Testis (tissue), 3 donors: ENCODE results near the gene FAM131A. TPM values are rescaled to one million over a fixed set of nuclear protein-coding genes. Genes with fewer than 3 reads are reported as not detected.
A peak's percentile ranks its signal among the peaks of the same experiment; 100 is the strongest.

ENCODE experiments used
- DNase-seq: peaks from one replicate; pipeline ENCODE4 v3.0.0-alpha.2; 2019
- H3K27ac ChIP-seq, 2 donors: fragments of 200-600 bp; sonication (generic); one replicate each; pipeline ENCODE4 v1.5.1; 2019
- H3K27me3 ChIP-seq: fragments of 200-600 bp; sonication (generic); one replicate; pipeline ENCODE4 v1.5.1; 2019
- H3K36me3 ChIP-seq: fragments of 200-600 bp; sonication (generic); one replicate; pipeline ENCODE4 v1.5.1; 2017; ENCODE audit warnings: low read depth; ENCODE audit errors: missing control alignments
- H3K4me1 ChIP-seq: fragments of 200-600 bp; sonication (generic); one replicate; pipeline ENCODE4 v1.5.1; 2019
- H3K4me3 ChIP-seq, 2 donors: fragments of 200-600 bp; sonication (generic); one replicate each; pipeline ENCODE4 v1.5.1; 2017 to 2019
- H3K9me3 ChIP-seq: fragments of 200-600 bp; sonication (generic); one replicate; pipeline ENCODE4 v1.5.1; 2017
- CTCF ChIP-seq, 3 experiments: fragments of 450-650 bp in 2 of 3; fragments of 200-600 bp in 1 of 3; sonication (generic) in 1 of 3; IDR thresholded peaks; one replicate each; pipeline ENCODE4 v1.5.1; 2016 to 2019; ENCODE audit warnings: antibody characterized with exemption in 3 of 3, mild to moderate bottlenecking in 2 of 3, moderate library complexity in 1 of 3
- POLR2A ChIP-seq: fragments of 450-650 bp; IDR thresholded peaks from one replicate; pipeline ENCODE4 v1.6.1; 2017; ENCODE audit warnings: antibody characterized with exemption, mild to moderate bottlenecking, moderate library complexity
- WGBS, 2 donors: methylation state at CpG; one replicate each; pipeline ENCODE4 v1.1.5; 2018; 5-methylcytosine and 5-hydroxymethylcytosine counted together
- intact Hi-C: fragments of 100-400 bp; cut with DNase I; formaldehyde crosslinking; loops from one replicate; pipeline ENCODE4 v1.15.1; 2023; ENCODE audit warnings: low total_unique reads
- polyA plus RNA-seq: library from polyadenylated mRNA; stranded (reverse); fragments of 350-450 nt; fragmentation: Illumina TruSeq; extraction: RNeasy Lipid Tissue Mini Kit (QIAGEN cat#74804); gene quantifications from one replicate; pipeline ENCODE4 v1.2.3, GENCODE V29; 2014; ENCODE audit warnings: low read depth, low replicate concordance; ENCODE audit not compliant: insufficient read depth
- total RNA-seq, 2 donors: library from RNA; depleted of rRNA; stranded (reverse); fragments of >200 nt; gene quantifications; one replicate each; pipeline ENCODE4 v1.2.3, GENCODE V29; 2016

FAM131A gene
- total and polyA plus RNA-seq, 3 donors from 2014 or later = 28.1 to 77.2 (median 75.9) TPM

GRCh38 chr3:184378651-184379357, 41.4 kb downstream of the FAM131A start:
- TF ChIP-seq CTCF (IDR thresholded peaks at IDR 0.05) = no peak
- no peak for TF ChIP-seq POLR2A
- no peak for DNase-seq
- Histone ChIP-seq H3K27ac (peak overlapping the region; percentile 19 to 53), H3K4me3 (no peak overlapping the region), H3K9me3 (no peaks in the 10 kb centered on the region), H3K36me3 (no peaks in the 10 kb centered on the region), H3K27me3 (no peaks in the 10 kb centered on the region), H3K4me1 (peaks cover 15% of the 10 kb centered on the region)
- intact Hi-C loops = loop anchor here (10.0 kb wide), 1 partner anchor 166 kb away; no protein-coding TSS in a partner anchor
- WGBS, 2 donors = 63 to 68% methylated on average over 10 of the region's 10 CpGs

- intact Hi-C loops = loop anchor here (10.0 kb wide), 1 partner anchor 165 kb away; no protein-coding TSS in a partner anchor
- peaks cover 15% of the 10 kb centered on the region for H3K4me1 ChIP-seq
- H3K27ac ChIP-seq = peak within 1 kb of the TSS; percentile 19 to 53
- 21 to 25% methylated on average over 15 to 17 of the region's 71 CpGs for WGBS, 2 donors
- DNase-seq = no peak
- H3K36me3 ChIP-seq = no peaks in the 10 kb centered on the region
- no peak for TF ChIP-seq POLR2A
- no peak for TF ChIP-seq CTCF (IDR thresholded peaks at IDR 0.05)
- no peaks in the 10 kb centered on the region for H3K9me3 ChIP-seq
- H3K4me3 ChIP-seq = peak within 1 kb of the TSS; percentile 31 to 51
- H3K27me3 ChIP-seq = no peaks in the 10 kb centered on the region
Observed at GRCh38 chr3:184379358-184380184, 42.2 kb downstream of the FAM131A start, which contains the start of gene CHRD. Gene CHRD (plus strand): TSS chr3:184380054. CDS start chr3:184380319, 265 bp downstream.

- 0% methylated on average over 13 of the region's 62 CpGs for whole genome bisulfite sequencing, 2 donors
- peak overlapping the region in 1 of 2 donors; percentile 51 for H3K4me3 ChIP-seq
- DNase-seq = peak; percentile 54
- H3K9me3 ChIP-seq = no peaks in the 10 kb centered on the region
- no peaks in the 10 kb centered on the region for H3K36me3 ChIP-seq
- no peak overlapping the region for H3K27ac ChIP-seq
- H3K27me3 ChIP-seq = no peaks in the 10 kb centered on the region
- H3K4me1 ChIP-seq = peaks cover 15% of the 10 kb centered on the region
- TF ChIP-seq POLR2A (no peak), CTCF (IDR thresholded peaks at IDR 0.05) (no peak)
- intact Hi-C loops = no loop called here
Observed at GRCh38 chr3:184380185-184380626, 42.8 kb downstream of the FAM131A start.

- WGBS, 2 donors = 6 to 17% methylated on average over 6 to 26 of the region's 42 CpGs
- intact Hi-C loops = no loop called here
- no peak overlapping the region for H3K27ac ChIP-seq
- H3K4me3 ChIP-seq = peak overlapping the region in 1 of 2 donors; percentile 51
- TF ChIP-seq POLR2A (no peak), CTCF (IDR thresholded peaks at IDR 0.05) (no peak)
- DNase-seq = no peak
- no peaks in the 10 kb centered on the region for H3K9me3 ChIP-seq
- no peaks in the 10 kb centered on the region for H3K36me3 ChIP-seq
- no peaks in the 10 kb centered on the region for H3K27me3 ChIP-seq
- H3K4me1 ChIP-seq = peaks cover 15% of the 10 kb centered on the region
Observed at GRCh38 chr3:184380627-184381260, 43.3 kb downstream of the FAM131A start.
